Ascending aorta (tissue), 2 donors: ENCODE measurements around the gene CHCHD4. TPM values are rescaled to one million over a fixed set of nuclear protein-coding genes. Genes with fewer than 3 reads are reported as not detected.
"Not testable (repeated sequence)": the region's sequence is repeated elsewhere in the genome, so short reads cannot be mapped to it uniquely, and the experiment has no call there.

ENCODE experiments used
- DNase-seq, 2 donors: peaks; one replicate each; pipeline ENCODE4 v3.0.0-alpha.2; 2019; ENCODE audit warnings: low spot score in 2 of 2
- H3K27ac ChIP-seq, 2 donors: fragments of 200-600 bp; sonication (generic); one replicate each; pipeline ENCODE4 v1.5.1; 2016 to 2017; ENCODE audit warnings: mild to moderate bottlenecking in 1 of 2
- H3K27me3 ChIP-seq: fragments of 200-600 bp; sonication (generic); one replicate; pipeline ENCODE4 v1.5.1; 2017
- H3K36me3 ChIP-seq, 2 donors: fragments of 200-600 bp; sonication (generic); one replicate each; pipeline ENCODE4 v1.5.1; 2016
- H3K4me1 ChIP-seq, 2 donors: fragments of 200-600 bp; sonication (generic); one replicate each; pipeline ENCODE4 v1.5.1; 2016 to 2017; ENCODE audit warnings: mild to moderate bottlenecking in 1 of 2
- H3K4me3 ChIP-seq, 2 donors: fragments of 200-600 bp; sonication (generic); one replicate each; pipeline ENCODE4 v1.5.1; 2016 to 2017; ENCODE audit warnings: mild to moderate bottlenecking in 1 of 2
- H3K9me3 ChIP-seq, 2 donors: fragments of 200-600 bp; sonication (generic); one replicate each; pipeline ENCODE4 v1.5.1; 2016
- CTCF ChIP-seq, 3 experiments: fragments of 200-600 bp in 2 of 3; fragments of 450-650 bp in 1 of 3; sonication (generic) in 2 of 3; IDR thresholded peaks; one replicate each; pipeline ENCODE4 v1.5.1; 2016 to 2019; ENCODE audit warnings: antibody characterized with exemption in 3 of 3, mild to moderate bottlenecking in 1 of 3, moderate library complexity in 1 of 3
- intact Hi-C: fragments of 100-400 bp; cut with DNase I; formaldehyde crosslinking; loops from one replicate; pipeline ENCODE4 v1.15.1; 2023
- total RNA-seq: library from RNA; depleted of rRNA; stranded (reverse); fragments of >200 nt; gene quantifications from one replicate; pipeline ENCODE4 v1.1.0, GENCODE V29; 2016

CHCHD4 gene
- total RNA-seq, 1 donor from 2014 or later: 1.9 TPM

DNA sequence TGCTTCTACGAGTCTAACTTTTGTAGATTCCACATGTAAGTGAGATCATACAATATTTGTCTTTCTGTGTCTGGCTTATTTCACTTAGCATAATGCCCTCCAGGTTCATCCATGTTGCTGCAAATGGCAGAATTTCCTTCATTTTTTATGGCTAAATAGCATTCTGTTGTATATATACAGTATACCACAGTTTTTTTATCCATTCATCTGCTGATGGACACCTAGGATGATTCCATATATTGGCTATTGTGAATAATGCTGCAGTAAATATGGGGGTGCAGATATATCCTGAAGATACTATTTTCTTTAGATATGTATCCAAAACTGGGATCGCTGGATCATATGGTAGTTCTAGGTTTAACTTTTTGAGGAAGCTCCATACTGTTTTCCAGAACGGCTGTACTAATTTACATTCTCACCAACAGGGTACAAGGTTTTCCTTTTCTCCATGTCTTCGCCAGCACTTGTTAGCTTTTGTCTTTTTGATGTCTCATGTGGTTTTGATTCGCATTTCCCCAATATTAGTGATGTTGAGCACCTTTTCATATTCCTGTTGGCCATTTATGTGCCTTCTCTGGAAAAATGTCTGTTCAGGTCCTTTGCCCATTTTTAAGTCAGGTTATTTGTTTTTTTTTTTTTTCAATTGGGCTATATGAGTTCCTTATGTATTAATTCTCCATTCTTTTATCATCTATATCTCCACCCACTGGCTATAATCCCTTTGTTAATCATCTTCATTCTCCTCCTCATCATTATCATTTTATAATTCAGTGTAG, 26.9 kb downstream of the CHCHD4 start:
- TF ChIP-seq CTCF (IDR thresholded peaks at IDR 0.05): no peak
- Histone ChIP-seq H3K9me3 (peaks cover 0 to 4% of the 10 kb centered on the region in 2 donors), H3K4me3 (no peak overlapping the region), H3K27ac (no peak overlapping the region), H3K36me3 (no peaks in the 10 kb centered on the region), H3K4me1 (no peaks in the 10 kb centered on the region), H3K27me3 (no peaks in the 10 kb centered on the region)
- intact Hi-C loops: no loop called here
- DNase-seq: no peak

DNA sequence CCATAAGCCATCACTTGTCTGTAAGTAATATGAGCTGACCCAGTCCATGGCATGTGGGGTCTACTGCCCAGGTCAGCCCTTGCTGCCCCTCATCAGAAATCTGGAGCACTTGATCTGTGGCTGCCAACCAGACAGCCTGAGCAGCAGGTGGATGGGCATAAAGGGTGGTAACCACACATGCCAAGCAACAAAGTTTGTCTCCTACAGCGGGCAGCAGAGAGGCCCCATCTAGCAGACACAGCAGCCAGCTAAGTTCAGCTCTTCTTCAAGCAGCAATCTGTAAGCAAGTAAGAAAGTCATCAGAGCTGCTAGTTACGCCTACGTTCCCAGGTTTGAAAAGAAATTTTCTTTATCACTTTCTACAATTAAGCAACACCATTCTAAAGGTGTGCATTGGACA, 27.9 kb downstream of the CHCHD4 start:
- Histone ChIP-seq H3K27ac (no peak overlapping the region), H3K4me1 (no peaks in the 10 kb centered on the region), H3K36me3 (no peaks in the 10 kb centered on the region), H3K4me3 (no peak overlapping the region), H3K27me3 (no peaks in the 10 kb centered on the region), H3K9me3 (peaks cover 0 to 4% of the 10 kb centered on the region in 2 donors)
- TF ChIP-seq CTCF (IDR thresholded peaks at IDR 0.05): no peak
- intact Hi-C loops: no loop called here
- no peak for DNase-seq

GRCh38 chr3:14093831-14094230, 30.8 kb downstream of the CHCHD4 start:
- no peaks in the 10 kb centered on the region for H3K36me3 ChIP-seq

GRCh38 chr3:14092464-14092863, 32.2 kb downstream of the CHCHD4 start:
- Histone ChIP-seq H3K36me3 (no peaks in the 10 kb centered on the region), H3K27me3 (no peaks in the 10 kb centered on the region), H3K4me3 (no peak overlapping the region), H3K9me3 (no peaks in the 10 kb centered on the region), H3K27ac (no peak overlapping the region), H3K4me1 (no peaks in the 10 kb centered on the region)
- intact Hi-C loops: no loop called here
- DNase-seq: no peak
- no peak for TF ChIP-seq CTCF (IDR thresholded peaks at IDR 0.05)

More at GRCh38 chr3:14093831-14094230, 30.8 kb downstream of the CHCHD4 start:
- Histone ChIP-seq H3K27ac (no peak overlapping the region), H3K9me3 (peaks cover 0 to 4% of the 10 kb centered on the region in 2 donors), H3K4me1 (no peaks in the 10 kb centered on the region), H3K27me3 (no peaks in the 10 kb centered on the region), H3K4me3 (no peak overlapping the region)
- TF ChIP-seq CTCF (IDR thresholded peaks at IDR 0.05): no peak
- DNase-seq: no peak
- intact Hi-C loops: no loop called here

DNA sequence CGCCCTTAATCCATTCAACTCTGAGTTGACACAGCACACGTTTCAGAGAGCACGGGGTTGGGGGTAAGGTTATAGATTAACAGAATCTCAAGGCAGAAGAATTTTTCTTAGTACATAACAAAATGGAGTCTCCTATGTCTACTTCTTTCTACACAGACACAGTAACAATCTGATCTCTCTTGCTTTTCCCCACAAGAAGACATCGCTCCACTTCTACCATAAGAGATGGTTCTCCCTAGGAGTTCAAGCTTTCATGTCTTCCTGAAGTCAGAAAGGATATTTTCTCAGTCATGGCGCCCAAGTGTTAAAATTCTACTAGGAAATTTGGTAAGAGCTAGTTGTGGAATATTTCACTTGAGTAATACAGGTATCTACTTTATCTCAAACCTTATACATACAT, 32.7 kb downstream of the CHCHD4 start:
- H3K9me3 ChIP-seq, H3K4me3 ChIP-seq, DNase-seq, H3K27me3 ChIP-seq, intact Hi-C loops, H3K36me3 ChIP-seq, H3K27ac ChIP-seq, H3K4me1 ChIP-seq: not testable (repeated sequence)

DNA sequence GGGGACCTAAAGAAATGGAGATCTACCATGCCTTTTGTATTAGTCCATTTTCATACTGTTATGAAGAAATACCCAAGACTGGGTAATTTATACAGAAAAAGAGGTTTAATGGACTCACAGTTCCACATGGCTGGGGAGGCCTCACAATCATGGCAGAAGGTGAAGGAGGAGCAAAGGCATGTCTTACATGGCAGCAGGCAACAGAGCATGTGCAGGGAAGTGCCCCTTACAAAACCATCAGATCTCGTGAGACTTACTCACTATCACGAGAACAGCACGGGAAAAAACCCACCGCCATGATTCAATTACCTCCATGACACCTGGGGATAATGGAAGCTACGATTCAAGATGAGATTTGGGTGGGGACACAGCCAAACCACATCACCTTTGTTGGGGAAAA, 37.2 kb downstream of the CHCHD4 start:
- H3K36me3 ChIP-seq, H3K9me3 ChIP-seq, DNase-seq, intact Hi-C loops, H3K27me3 ChIP-seq, H3K4me1 ChIP-seq, H3K4me3 ChIP-seq, H3K27ac ChIP-seq: not testable (repeated sequence)
